T-helper 2 cell treated with Interferon-gamma antibody and Interleukin-4, amounts not matched to agents 5 μg/mL and 100 μg/mL, for 36 hours (primary cell): Measurements from ENCODE around the gene USP14.
"Not testable (repeated sequence)": the region's sequence is repeated elsewhere in the genome, so short reads cannot be mapped to it uniquely, and the experiment has no call there.

Source experiments
- DNase-seq: peaks from one replicate; pipeline ENCODE4 v3.0.0; 2021; ENCODE audit warnings: low spot score
- H3K27ac Mint-ChIP-seq: one replicate; pipeline ENCODE4 v1.8.0; 2021; ENCODE audit warnings: mild to moderate bottlenecking, mixed read lengths
- H3K27me3 Mint-ChIP-seq: one replicate; pipeline ENCODE4 v1.8.0; 2021; ENCODE audit warnings: low read depth, mixed read lengths
- H3K36me3 Mint-ChIP-seq: one replicate; pipeline ENCODE4 v1.8.0; 2021; ENCODE audit warnings: low read depth, mixed read lengths
- H3K4me1 Mint-ChIP-seq: one replicate; pipeline ENCODE4 v1.8.0; 2021; ENCODE audit warnings: low read depth, mixed read lengths
- H3K4me3 Mint-ChIP-seq: one replicate; pipeline ENCODE4 v1.8.0; 2022; ENCODE audit warnings: mild to moderate bottlenecking, moderate library complexity, mixed read lengths
- H3K9me3 Mint-ChIP-seq: one replicate; pipeline ENCODE4 v1.8.0; 2021; ENCODE audit warnings: mixed read lengths

USP14 gene

GRCh38 chr18:142624-143296 lies 15.6 kb upstream of the USP14 start:
- not testable (repeated sequence) for DNase-seq, H3K27me3 Mint-ChIP-seq, H3K9me3 Mint-ChIP-seq, H3K36me3 Mint-ChIP-seq, H3K4me3 Mint-ChIP-seq, H3K27ac Mint-ChIP-seq, H3K4me1 Mint-ChIP-seq

DNA sequence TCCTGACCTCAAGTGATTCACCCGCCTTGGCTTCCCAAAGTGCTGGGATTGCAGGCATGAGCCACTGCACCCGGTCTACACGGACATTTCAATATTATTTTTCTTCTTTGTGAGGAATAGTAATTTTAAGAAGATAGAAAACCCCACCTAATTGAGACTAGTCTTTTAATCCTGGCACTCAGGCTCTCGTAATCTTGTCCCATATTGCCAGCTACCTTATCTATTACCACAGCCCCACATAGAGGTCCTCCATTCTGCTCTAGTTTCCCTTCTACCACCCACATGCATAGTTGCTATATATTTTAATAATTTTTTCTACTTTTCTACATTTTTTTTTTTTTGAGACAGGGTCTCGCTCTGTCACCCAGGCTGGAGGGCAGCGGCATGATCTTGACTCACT lies 9.5 kb upstream of the USP14 start:
- Mint-ChIP-seq H3K36me3 (no peaks in the 10 kb centered on the region), H3K4me3 (no peak overlapping the region), H3K9me3 (no peaks in the 10 kb centered on the region), H3K4me1 (no peaks in the 10 kb centered on the region), H3K27me3 (peaks cover 6% of the 10 kb centered on the region), H3K27ac (no peak overlapping the region)
- no peak for DNase-seq

- peaks cover 6% of the 10 kb centered on the region for H3K27me3 Mint-ChIP-seq
- no peak for DNase-seq
- no peaks in the 10 kb centered on the region for H3K4me1 Mint-ChIP-seq
- no peaks in the 10 kb centered on the region for H3K36me3 Mint-ChIP-seq
- no peak overlapping the region for H3K4me3 Mint-ChIP-seq
- no peaks in the 10 kb centered on the region for H3K9me3 Mint-ChIP-seq
- no peak overlapping the region for H3K27ac Mint-ChIP-seq
These were observed 4.2 kb upstream of the USP14 start for GRCh38 chr18:154151-154550.

- no peaks in the 10 kb centered on the region for H3K9me3 Mint-ChIP-seq
- no peak for DNase-seq
- H3K36me3 Mint-ChIP-seq = no peaks in the 10 kb centered on the region
- peaks cover 7% of the 10 kb centered on the region for H3K4me1 Mint-ChIP-seq
- no peak overlapping the region for H3K27ac Mint-ChIP-seq
- H3K27me3 Mint-ChIP-seq = peaks cover 3% of the 10 kb centered on the region
- H3K4me3 Mint-ChIP-seq = no peak overlapping the region
These were observed 2.7 kb upstream of the USP14 start for GRCh38 chr18:155688-156087.

DNA sequence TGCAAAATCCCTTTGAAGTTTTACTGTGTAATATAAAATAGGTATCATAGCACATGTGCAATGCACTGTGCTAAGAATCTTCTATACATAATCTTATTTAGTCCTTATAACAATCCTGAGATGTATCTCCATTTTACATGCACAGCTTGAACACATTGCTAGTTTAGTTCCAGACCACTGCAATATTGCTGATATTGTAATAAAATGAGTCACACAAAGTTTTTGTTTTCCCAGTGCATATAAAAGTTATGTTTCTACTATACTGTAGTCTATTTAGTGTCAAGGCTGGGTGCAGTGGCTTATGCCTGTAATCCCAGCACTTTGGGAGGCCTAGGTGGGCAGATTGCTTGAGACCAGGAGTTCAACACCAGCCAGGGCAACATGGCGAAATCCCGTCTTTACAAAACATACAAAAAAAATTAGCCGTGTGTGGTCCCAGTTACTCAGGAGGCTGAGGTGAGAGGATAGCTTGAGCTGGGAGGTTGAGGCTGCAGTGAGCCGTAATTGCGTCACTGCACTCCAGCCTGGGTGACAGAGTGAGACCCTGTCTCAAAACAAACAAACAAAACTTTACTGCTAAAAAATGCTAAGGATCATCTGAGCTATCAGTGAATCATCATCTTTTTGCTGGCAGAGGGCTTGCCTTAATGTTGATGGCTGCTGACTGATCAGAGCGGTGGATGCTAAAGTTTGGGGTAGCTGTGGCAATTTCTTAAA lies 1.7 kb upstream of the USP14 start:
- no peak for DNase-seq
- H3K27me3 Mint-ChIP-seq = peaks cover 3% of the 10 kb centered on the region
- H3K27ac Mint-ChIP-seq = no peak overlapping the region

GRCh38 chr18:159037-159652 lies 788 bp downstream of the USP14 start:
- Mint-ChIP-seq H3K27ac (peak overlapping the region; percentile 97), H3K27me3 (no peaks in the 10 kb centered on the region), H3K4me1 (peaks cover 16% of the 10 kb centered on the region), H3K4me3 (peak overlapping the region; percentile 97), H3K9me3 (no peaks in the 10 kb centered on the region), H3K36me3 (peaks cover 14% of the 10 kb centered on the region)
- DNase-seq = no peak

More for the DNA sequence above, 1.7 kb upstream of the USP14 start:
- Mint-ChIP-seq H3K4me3 (no peak overlapping the region), H3K36me3 (peaks cover 5% of the 10 kb centered on the region), H3K4me1 (peaks cover 14% of the 10 kb centered on the region), H3K9me3 (no peaks in the 10 kb centered on the region)

DNA sequence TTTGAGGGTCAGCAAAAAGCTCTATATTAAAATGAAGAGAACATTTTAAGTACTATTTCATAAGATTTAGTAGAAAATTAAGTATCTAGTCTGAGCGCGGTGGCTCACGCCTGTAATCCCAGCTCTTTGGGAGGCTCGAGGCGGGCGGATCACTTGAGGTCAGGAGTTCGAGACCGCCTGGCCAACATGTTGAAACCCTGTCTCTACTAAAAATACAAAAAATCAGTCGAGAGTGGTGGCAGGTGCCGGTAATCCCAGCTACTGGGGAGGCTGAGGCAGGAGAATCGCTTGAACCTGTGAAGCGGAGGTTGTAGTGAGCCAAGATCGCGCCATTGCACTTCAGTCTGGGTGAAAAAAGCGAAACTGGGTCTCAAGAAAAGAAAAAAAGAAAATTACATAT lies 1.6 kb downstream of the USP14 start:
- no peaks in the 10 kb centered on the region for H3K27me3 Mint-ChIP-seq
- DNase-seq = no peak
- peak overlapping the region; percentile 97 for H3K27ac Mint-ChIP-seq
- H3K4me3 Mint-ChIP-seq = peak overlapping the region; percentile 97
- no peaks in the 10 kb centered on the region for H3K9me3 Mint-ChIP-seq
- H3K4me1 Mint-ChIP-seq = peaks cover 16% of the 10 kb centered on the region
- peaks cover 17% of the 10 kb centered on the region for H3K36me3 Mint-ChIP-seq

- Mint-ChIP-seq H3K27ac (peak overlapping the region; percentile 38), H3K4me3 (peak overlapping the region; percentile 97), H3K36me3 (peaks cover 23% of the 10 kb centered on the region), H3K27me3 (no peaks in the 10 kb centered on the region), H3K4me1 (peaks cover 16% of the 10 kb centered on the region), H3K9me3 (no peaks in the 10 kb centered on the region)
- DNase-seq = no peak
These were observed 2.6 kb downstream of the USP14 start for GRCh38 chr18:160831-161570.

DNA sequence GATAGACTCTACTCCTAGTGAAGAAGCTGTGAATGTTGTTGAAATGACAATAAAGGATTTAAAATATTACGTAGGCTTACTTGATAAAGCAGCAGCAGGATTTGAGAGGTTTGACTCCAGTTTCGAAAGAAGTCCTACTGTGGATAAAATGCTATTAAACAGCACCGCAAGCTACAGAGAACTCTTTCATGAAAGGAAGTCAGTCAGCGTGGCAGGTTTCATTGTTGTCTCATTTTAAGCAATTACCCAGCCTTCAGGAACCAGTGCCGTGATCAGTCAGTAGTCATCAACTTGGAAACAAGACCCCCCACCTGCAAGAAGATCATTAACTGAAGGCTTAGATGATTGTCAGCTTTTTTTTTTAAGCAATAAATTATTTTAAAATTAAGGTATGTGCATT lies 14.0 kb downstream of the USP14 start:
- no peak for DNase-seq
- H3K4me1 Mint-ChIP-seq = peaks cover 13% of the 10 kb centered on the region
- H3K27me3 Mint-ChIP-seq = no peaks in the 10 kb centered on the region
- H3K27ac Mint-ChIP-seq = no peak overlapping the region
- H3K4me3 Mint-ChIP-seq = no peak overlapping the region
- no peaks in the 10 kb centered on the region for H3K9me3 Mint-ChIP-seq
- peaks cover 38% of the 10 kb centered on the region for H3K36me3 Mint-ChIP-seq

DNA sequence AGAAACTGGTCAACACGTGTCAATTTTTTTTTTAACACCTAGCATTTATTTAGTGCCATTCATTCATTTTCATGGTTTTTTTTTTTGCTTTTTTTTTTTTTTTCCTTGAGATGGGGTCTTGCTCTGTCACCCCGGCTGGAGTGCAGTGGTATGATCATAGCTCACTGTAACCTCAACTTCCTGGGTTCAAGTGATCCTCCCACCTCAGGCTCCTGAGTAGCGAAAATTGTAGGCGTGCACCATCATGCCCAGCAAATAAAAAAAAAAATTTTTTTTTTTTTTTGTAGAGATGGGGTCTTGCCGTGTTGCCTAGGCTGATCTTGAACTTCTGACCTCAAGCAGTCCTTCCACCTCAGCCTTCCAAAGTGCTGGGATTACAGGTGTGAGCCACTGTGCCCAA lies 21.1 kb downstream of the USP14 start:
- H3K36me3 Mint-ChIP-seq = peaks cover 41% of the 10 kb centered on the region
- DNase-seq = no peak
- H3K4me1 Mint-ChIP-seq = peaks cover 35% of the 10 kb centered on the region
- H3K27ac Mint-ChIP-seq = no peak overlapping the region
- H3K4me3 Mint-ChIP-seq = no peak overlapping the region
- no peaks in the 10 kb centered on the region for H3K9me3 Mint-ChIP-seq
- no peaks in the 10 kb centered on the region for H3K27me3 Mint-ChIP-seq

DNA sequence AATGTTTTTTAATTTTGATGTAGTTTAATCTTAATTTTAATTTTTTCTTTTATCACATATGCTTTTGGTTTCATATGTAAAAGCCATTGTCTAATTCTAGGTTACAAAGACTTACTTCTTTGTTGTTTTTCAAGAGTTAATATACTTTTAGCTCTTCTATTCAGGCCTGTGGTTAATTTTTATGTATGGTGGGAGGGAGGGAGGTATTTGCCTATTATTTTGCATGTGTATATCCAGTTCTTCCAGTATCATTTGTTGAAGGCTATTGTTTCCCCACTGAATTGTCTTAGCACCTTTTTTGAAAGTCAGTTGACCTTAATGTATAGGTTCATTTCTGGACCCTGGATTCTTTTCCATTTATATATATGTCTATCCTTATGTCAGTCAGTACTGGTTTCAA lies 23.4 kb downstream of the USP14 start:
- Mint-ChIP-seq H3K4me3 (no peak overlapping the region), H3K9me3 (no peaks in the 10 kb centered on the region), H3K27me3 (no peaks in the 10 kb centered on the region), H3K36me3 (peaks cover 43% of the 10 kb centered on the region), H3K4me1 (peaks cover 26% of the 10 kb centered on the region), H3K27ac (no peak overlapping the region)
- DNase-seq = no peak

DNA sequence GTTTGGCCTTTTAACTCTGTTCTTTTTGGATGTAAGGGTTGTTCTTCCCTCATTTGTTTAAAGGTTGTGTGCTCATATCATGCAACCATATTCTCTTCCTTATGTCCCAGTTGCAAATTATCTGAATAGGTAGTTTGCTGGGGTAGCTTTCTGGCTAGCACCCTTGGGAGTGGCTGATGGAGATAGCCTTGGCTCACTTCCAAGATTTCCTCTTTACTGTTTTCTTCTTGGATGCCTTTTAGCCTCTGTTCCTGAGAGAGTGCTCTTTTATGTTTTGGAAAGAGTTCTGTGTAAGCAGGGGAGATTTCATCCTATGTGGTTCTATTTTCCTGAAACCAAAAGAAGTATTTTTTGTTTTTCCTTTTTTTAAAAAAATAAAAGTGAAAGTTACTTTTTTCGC lies 25.4 kb downstream of the USP14 start:
- Mint-ChIP-seq H3K4me3 (no peak overlapping the region), H3K9me3 (no peaks in the 10 kb centered on the region), H3K27ac (no peak overlapping the region), H3K36me3 (peaks cover 39% of the 10 kb centered on the region), H3K27me3 (no peaks in the 10 kb centered on the region), H3K4me1 (peaks cover 20% of the 10 kb centered on the region)
- DNase-seq = no peak

DNA sequence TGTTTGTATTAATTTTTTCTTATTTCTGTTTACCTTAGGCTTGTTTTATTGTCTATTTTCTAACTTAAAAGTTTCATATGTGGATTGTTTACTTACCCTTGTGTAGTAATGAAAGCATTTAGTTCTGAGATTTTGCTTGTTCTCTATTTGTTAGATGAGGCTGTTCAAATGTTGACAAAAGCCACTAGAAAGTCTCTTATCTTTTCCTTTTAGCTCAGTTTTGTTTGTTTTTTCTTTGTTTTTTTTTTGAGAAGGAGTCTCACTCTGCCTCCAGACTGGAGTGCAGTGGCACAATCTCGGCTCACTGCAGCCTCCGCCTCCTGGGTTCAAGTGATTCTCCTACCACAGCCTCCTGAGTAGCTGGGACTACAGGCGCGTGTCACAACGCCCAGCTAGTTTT lies 30.9 kb downstream of the USP14 start:
- no peak overlapping the region for H3K4me3 Mint-ChIP-seq
- DNase-seq = no peak
- no peak overlapping the region for H3K27ac Mint-ChIP-seq
- no peaks in the 10 kb centered on the region for H3K27me3 Mint-ChIP-seq
- no peaks in the 10 kb centered on the region for H3K9me3 Mint-ChIP-seq
- peaks cover 26% of the 10 kb centered on the region for H3K36me3 Mint-ChIP-seq
- no peaks in the 10 kb centered on the region for H3K4me1 Mint-ChIP-seq

DNA sequence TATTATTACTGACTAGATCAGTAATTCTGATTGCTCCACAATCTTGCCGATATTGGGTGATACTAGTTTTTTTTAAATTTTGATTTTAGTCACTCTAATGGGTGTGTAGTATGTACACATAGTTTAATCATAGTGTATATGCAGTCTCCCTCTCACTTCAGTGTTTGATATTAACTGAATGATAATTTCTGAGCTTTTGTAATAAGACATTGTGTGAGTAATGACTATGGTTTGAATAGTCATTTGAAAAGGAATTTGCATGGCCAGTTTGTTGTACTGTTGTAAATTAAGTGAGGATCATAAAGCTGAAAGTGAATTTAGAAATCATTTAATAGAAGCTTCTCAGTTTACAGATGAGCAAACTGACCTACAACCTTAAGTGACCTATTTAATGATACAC lies 33.4 kb downstream of the USP14 start:
- Mint-ChIP-seq H3K9me3 (no peaks in the 10 kb centered on the region), H3K36me3 (peaks cover 27% of the 10 kb centered on the region), H3K4me3 (no peak overlapping the region), H3K4me1 (no peaks in the 10 kb centered on the region), H3K27ac (no peak overlapping the region), H3K27me3 (no peaks in the 10 kb centered on the region)
- DNase-seq = no peak
